H1 (cell line): ENCODE measurements around the gene DAND5. TPM values are rescaled to one million over a fixed set of nuclear protein-coding genes. Genes with fewer than 3 reads are reported as not detected.

Source experiments
- ASH2L ChIP-seq: fragments of 200-600, 300-600 bp; sonication (generic); IDR thresholded peaks from one replicate; pipeline ENCODE4 v1.7.1; 2017; ENCODE audit warnings: low read length
- CREB1 ChIP-seq: IDR thresholded peaks from 2 replicates; pipeline ENCODE4 v1.6.1; 2012; ENCODE audit warnings: inconsistent platforms
- GABPA ChIP-seq: IDR thresholded peaks from 2 replicates; pipeline ENCODE4 v1.6.1; 2011; ENCODE audit warnings: mild to moderate bottlenecking, low read length, moderate library complexity, borderline replicate concordance; ENCODE audit not compliant: insufficient read depth
- JUN ChIP-seq: IDR thresholded peaks from 2 replicates; pipeline ENCODE4 v1.6.1; 2011; ENCODE audit warnings: low read depth, mild to moderate bottlenecking, improper control_type of control experiment, low read length
- JUND ChIP-seq: IDR thresholded peaks from 2 replicates; pipeline ENCODE4 v1.6.1; 2011; ENCODE audit warnings: mild to moderate bottlenecking, improper control_type of control experiment, low read length
- KDM1A ChIP-seq: fragments of 200-600, 300-600 bp; sonication (generic); IDR thresholded peaks from 2 replicates; pipeline ENCODE4 v1.7.1; 2016; ENCODE audit warnings: mild to moderate bottlenecking, low read length, borderline replicate concordance
- MAFK ChIP-seq: IDR thresholded peaks from 2 replicates; pipeline ENCODE4 v1.6.1; 2012; ENCODE audit warnings: low read depth, mild to moderate bottlenecking, improper control_type of control experiment, low read length
- NRF1 ChIP-seq: IDR thresholded peaks from 2 replicates; pipeline ENCODE4 v1.6.1; 2011; ENCODE audit warnings: mild to moderate bottlenecking, low read depth, low read length, improper control_type of control experiment
- POLR2AphosphoS5 ChIP-seq: IDR thresholded peaks from 2 replicates; pipeline ENCODE4 v1.6.1; 2011; ENCODE audit warnings: low read depth, low read length
- RAD21 ChIP-seq, 2 experiments: IDR thresholded peaks in 1 of 2; conservative IDR thresholded peaks in 1 of 2; 2 replicates each; pipeline ENCODE4 v1.6.1; 2011; ENCODE audit warnings: low read depth in 2 of 2, low read length in 2 of 2, improper control_type of control experiment in 1 of 2, inconsistent platforms in 1 of 2, mild to moderate bottlenecking in 1 of 2, moderate library complexity in 1 of 2
- RBBP5 ChIP-seq: IDR thresholded peaks from 2 replicates; pipeline ENCODE4 v1.7.1; 2012; ENCODE audit warnings: low read depth, mild to moderate bottlenecking, inconsistent platforms, low read length, moderate library complexity, borderline replicate concordance
- RXRA ChIP-seq: IDR thresholded peaks from 2 replicates; pipeline ENCODE4 v1.6.1; 2011; ENCODE audit warnings: low read depth, mild to moderate bottlenecking, low read length, moderate library complexity; ENCODE audit not compliant: insufficient read depth
- SAP30 ChIP-seq: fragments of 300-600 bp; sonication (generic); IDR thresholded peaks from 2 replicates; pipeline ENCODE4 v1.7.1; 2012; ENCODE audit warnings: low read length, moderate library complexity, mild to moderate bottlenecking, inconsistent platforms; ENCODE audit not compliant: insufficient read depth, insufficient replicate concordance
- SIX5 ChIP-seq: IDR thresholded peaks from 2 replicates; pipeline ENCODE4 v1.6.1; 2011; ENCODE audit warnings: mild to moderate bottlenecking, low read depth, low read length
- SP1 ChIP-seq: IDR thresholded peaks from 2 replicates; pipeline ENCODE4 v1.6.1; 2011; ENCODE audit warnings: low read depth, low read length
- SUZ12 ChIP-seq: fragments of 200-600 bp; sonication (generic); IDR thresholded peaks from 2 replicates; pipeline ENCODE4 v1.6.1; 2012; ENCODE audit warnings: mild to moderate bottlenecking, inconsistent platforms, low read length, moderate library complexity, mixed read lengths
- YY1 ChIP-seq: IDR thresholded peaks from 2 replicates; pipeline ENCODE4 v1.6.1; 2011; ENCODE audit warnings: low read depth, mild to moderate bottlenecking, low read length
- polyA plus RNA-seq, 7 experiments: library from polyadenylated mRNA; depleted of rRNA in 3 of 7; stranded (reverse) in 5 of 7; unstranded in 2 of 7; fragments of >200 nt in 5 of 7; fragments of 200-250 nt in 2 of 7; gene quantifications; 1 replicate in 5 of 7; 2 replicates in 1 of 7; 4 replicates in 1 of 7; pipeline versions ENCODE4 v1.2.1 to v1.2.3, GENCODE V29; 2011 to 2013; ENCODE audit warnings: missing spikeins in 2 of 7, mixed read lengths in 2 of 7
- total RNA-seq: library from RNA; stranded (reverse); fragmentation: NEBNext Ultra II Directional; extraction: Animal tissue kit (Norgen Biotek cat#: 25700); gene quantifications from 2 replicates; pipeline ENCODE4 v1.2.1, GENCODE V29; 2021
- TF ChIP-seq, protein P1 (sequence below): IDR thresholded peaks from 2 replicates; pipeline ENCODE4 v1.6.1; 2012; ENCODE audit warnings: inconsistent platforms
- TF ChIP-seq, protein P2 (sequence below), 3 experiments: IDR thresholded peaks; 1 replicate in 2 of 3; 2 replicates in 1 of 3; pipeline versions ENCODE4 v1.5.1 to v1.6.1; 2011; ENCODE audit warnings: low read length in 3 of 3, mild to moderate bottlenecking in 3 of 3, inconsistent platforms in 2 of 3, low read depth in 1 of 3, moderate library complexity in 1 of 3; ENCODE audit not compliant: insufficient read depth in 1 of 3; ENCODE audit errors: control extremely low read depth in 1 of 3
- TF ChIP-seq, protein P3 (sequence below): IDR thresholded peaks from 2 replicates; pipeline ENCODE4 v1.6.1; 2012; ENCODE audit warnings: inconsistent platforms

Gene DAND5
- total and polyA plus RNA-seq, 2 of the 8 experiments (the other 6 are each of a cell fraction or from before 2014, with no cell fraction given) = 0.14 to 0.17 TPM

DNA sequence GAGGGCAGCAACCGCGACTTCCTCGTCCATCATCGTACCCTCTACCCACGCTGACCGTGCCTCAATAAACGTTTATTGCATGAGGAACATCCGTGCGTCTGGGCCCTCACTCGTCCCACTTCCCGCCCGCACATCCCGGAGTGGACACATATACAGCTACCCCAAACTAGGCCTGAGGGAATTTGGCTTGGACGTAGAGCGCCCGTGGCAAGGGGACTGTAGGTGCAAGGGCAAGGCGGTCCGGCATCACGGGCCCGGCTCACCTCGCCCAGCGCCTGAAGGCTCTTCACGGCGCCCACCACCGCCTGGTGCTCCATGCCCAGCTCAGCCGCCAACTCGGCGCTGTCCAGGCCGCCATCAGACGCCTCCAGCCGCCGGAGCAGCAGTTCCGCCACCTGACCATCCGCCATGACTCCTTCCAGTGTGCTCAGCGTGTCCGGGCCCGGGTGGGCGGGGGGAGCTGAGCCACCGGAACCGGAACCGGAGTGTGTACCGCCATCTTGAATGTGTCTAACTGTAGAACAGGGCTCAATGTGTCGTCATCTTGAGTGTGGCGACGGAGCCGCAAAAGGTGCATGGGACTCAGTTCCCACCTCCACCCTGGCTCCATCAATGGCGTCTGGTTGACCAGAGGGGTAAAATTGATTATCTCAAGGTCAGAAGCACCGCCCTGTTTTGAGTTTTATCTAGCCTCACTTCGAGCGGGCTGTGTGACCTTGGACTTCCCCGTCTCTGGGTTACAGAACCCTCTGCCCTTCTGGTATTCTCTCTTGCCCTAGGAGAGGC is 35.9 kb upstream of the DAND5 start, which contains the start of gene FARSA (continued):
- TF ChIP-seq, protein P1, sequence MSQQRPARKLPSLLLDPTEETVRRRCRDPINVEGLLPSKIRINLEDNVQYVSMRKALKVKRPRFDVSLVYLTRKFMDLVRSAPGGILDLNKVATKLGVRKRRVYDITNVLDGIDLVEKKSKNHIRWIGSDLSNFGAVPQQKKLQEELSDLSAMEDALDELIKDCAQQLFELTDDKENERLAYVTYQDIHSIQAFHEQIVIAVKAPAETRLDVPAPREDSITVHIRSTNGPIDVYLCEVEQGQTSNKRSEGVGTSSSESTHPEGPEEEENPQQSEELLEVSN = no peak
- no peak for TF ChIP-seq SUZ12
- peak; percentile 100 for TF ChIP-seq YY1
- TF ChIP-seq, protein P2, sequence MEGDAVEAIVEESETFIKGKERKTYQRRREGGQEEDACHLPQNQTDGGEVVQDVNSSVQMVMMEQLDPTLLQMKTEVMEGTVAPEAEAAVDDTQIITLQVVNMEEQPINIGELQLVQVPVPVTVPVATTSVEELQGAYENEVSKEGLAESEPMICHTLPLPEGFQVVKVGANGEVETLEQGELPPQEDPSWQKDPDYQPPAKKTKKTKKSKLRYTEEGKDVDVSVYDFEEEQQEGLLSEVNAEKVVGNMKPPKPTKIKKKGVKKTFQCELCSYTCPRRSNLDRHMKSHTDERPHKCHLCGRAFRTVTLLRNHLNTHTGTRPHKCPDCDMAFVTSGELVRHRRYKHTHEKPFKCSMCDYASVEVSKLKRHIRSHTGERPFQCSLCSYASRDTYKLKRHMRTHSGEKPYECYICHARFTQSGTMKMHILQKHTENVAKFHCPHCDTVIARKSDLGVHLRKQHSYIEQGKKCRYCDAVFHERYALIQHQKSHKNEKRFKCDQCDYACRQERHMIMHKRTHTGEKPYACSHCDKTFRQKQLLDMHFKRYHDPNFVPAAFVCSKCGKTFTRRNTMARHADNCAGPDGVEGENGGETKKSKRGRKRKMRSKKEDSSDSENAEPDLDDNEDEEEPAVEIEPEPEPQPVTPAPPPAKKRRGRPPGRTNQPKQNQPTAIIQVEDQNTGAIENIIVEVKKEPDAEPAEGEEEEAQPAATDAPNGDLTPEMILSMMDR (IDR thresholded peaks at IDR 0.05; ENCODE audit: control extremely low read depth in 1 of 3, insufficient read depth in 1 of 3, low read depth in 1 of 3, low read length in 3 of 3) = no peak
- TF ChIP-seq KDM1A = no peak
- TF ChIP-seq GABPA = peak; percentile 96
- no peak for TF ChIP-seq RBBP5
- TF ChIP-seq POLR2AphosphoS5 = peak; percentile 98
- TF ChIP-seq SIX5 = peak; percentile 77
- no peak for TF ChIP-seq JUND
- TF ChIP-seq, protein P3, sequence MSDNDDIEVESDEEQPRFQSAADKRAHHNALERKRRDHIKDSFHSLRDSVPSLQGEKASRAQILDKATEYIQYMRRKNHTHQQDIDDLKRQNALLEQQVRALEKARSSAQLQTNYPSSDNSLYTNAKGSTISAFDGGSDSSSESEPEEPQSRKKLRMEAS = peak; percentile 68; the same call in 1 of the 2 replicates
- TF ChIP-seq MAFK = 0 out of 2 replicates have a peak, but pooled peaks have one; percentile 19
- no peak for TF ChIP-seq SP1
- peak; percentile 67 for TF ChIP-seq ASH2L
- no peak; a peak in 1 of 4 replicates for TF ChIP-seq RAD21 (IDR thresholded peaks at IDR 0.05 in 1 of 2, conservative IDR thresholded peaks at IDR 0.05 in 1 of 2; ENCODE audit: low read depth in 2 of 2, low read length in 2 of 2)
- TF ChIP-seq CREB1 = peak; percentile 58; the same call in 1 of the 2 replicates
- peak; percentile 38 for TF ChIP-seq SAP30
- no peak for TF ChIP-seq NRF1
- no peak for TF ChIP-seq JUN
- TF ChIP-seq RXRA = no peak
- TF ChIP-seq, all 59 proteins: peak for 16
